ENCODE data around the gene SH3GL2. TPM values are rescaled to one million over a fixed set of nuclear protein-coding genes. Genes with fewer than 3 reads are reported as not detected.

SH3GL2 gene
- total and polyA plus RNA-seq, 9 donors = 0.07 to 0.28 (median 0.10) TPM

- Histone ChIP-seq H3K9me3 (replicated peaks; ENCODE audit: control insufficient read depth, low read depth, low read length) (no peaks in the 10 kb centered on the region), H3K4me3 (ENCODE audit: low read length) (no peak overlapping the region), H3K27ac (ENCODE audit: low read length) (no peak overlapping the region), H3K36me3 (ENCODE audit: control insufficient read depth, insufficient read depth, low read length) (no peaks in the 10 kb centered on the region), H3K27me3 (ENCODE audit: control insufficient read depth, insufficient read depth, low read length) (no peaks in the 10 kb centered on the region), H3K4me1 (ENCODE audit: control insufficient read depth, insufficient read depth, low read length) (no peaks in the 10 kb centered on the region)
- 83% methylated on average over 1 of the region's 6 CpGs for WGBS (ENCODE audit: insufficient coverage)
- DNase-seq = no peak
Observed at GRCh38 chr9:17625644-17626388, 47.0 kb downstream of the SH3GL2 start.

GRCh38 chr9:17627641-17628040 is 48.8 kb downstream of the SH3GL2 start:
- H3K9me3 ChIP-seq (replicated peaks; ENCODE audit: control insufficient read depth, low read depth, low read length) = no peaks in the 10 kb centered on the region
- H3K4me3 ChIP-seq (ENCODE audit: low read length) = no peak overlapping the region
- H3K27ac ChIP-seq (ENCODE audit: low read length) = no peak overlapping the region
- H3K36me3 ChIP-seq (ENCODE audit: control insufficient read depth, insufficient read depth, low read length) = no peaks in the 10 kb centered on the region
- no peak for DNase-seq
- H3K27me3 ChIP-seq (ENCODE audit: control insufficient read depth, insufficient read depth, low read length) = no peaks in the 10 kb centered on the region
- no peaks in the 10 kb centered on the region for H3K4me1 ChIP-seq (ENCODE audit: control insufficient read depth, insufficient read depth, low read length)
- no CpG with 5 or more reads among the region's 3 CpGs for WGBS (ENCODE audit: insufficient coverage)

- no peaks in the 10 kb centered on the region for H3K9me3 ChIP-seq (replicated peaks; ENCODE audit: control insufficient read depth, low read depth, low read length)
- no CpG with 5 or more reads among the region's 2 CpGs for WGBS (ENCODE audit: insufficient coverage)
- no peaks in the 10 kb centered on the region for H3K36me3 ChIP-seq (ENCODE audit: control insufficient read depth, insufficient read depth, low read length)
- no peak overlapping the region for H3K4me3 ChIP-seq (ENCODE audit: low read length)
- no peak overlapping the region for H3K27ac ChIP-seq (ENCODE audit: low read length)
- no peaks in the 10 kb centered on the region for H3K4me1 ChIP-seq (ENCODE audit: control insufficient read depth, insufficient read depth, low read length)
- no peak for DNase-seq
- H3K27me3 ChIP-seq (ENCODE audit: control insufficient read depth, insufficient read depth, low read length) = no peaks in the 10 kb centered on the region
Observed at GRCh38 chr9:17628624-17629023, 49.8 kb downstream of the SH3GL2 start.

- H3K4me1 ChIP-seq (ENCODE audit: control insufficient read depth, insufficient read depth, low read length) = no peaks in the 10 kb centered on the region
- H3K4me3 ChIP-seq (ENCODE audit: low read length) = no peak overlapping the region
- H3K9me3 ChIP-seq (replicated peaks; ENCODE audit: control insufficient read depth, low read depth, low read length) = no peaks in the 10 kb centered on the region
- no peak for DNase-seq
- H3K27me3 ChIP-seq (ENCODE audit: control insufficient read depth, insufficient read depth, low read length) = no peaks in the 10 kb centered on the region
- H3K36me3 ChIP-seq (ENCODE audit: control insufficient read depth, insufficient read depth, low read length) = no peaks in the 10 kb centered on the region
- H3K27ac ChIP-seq (ENCODE audit: low read length) = no peak overlapping the region
- WGBS (ENCODE audit: insufficient coverage) = 91% methylated on average over 1 of the region's 2 CpGs
Observed at GRCh38 chr9:17630531-17630949, 51.7 kb downstream of the SH3GL2 start.

- Histone ChIP-seq H3K27ac (ENCODE audit: low read length) (no peak overlapping the region), H3K4me3 (ENCODE audit: low read length) (no peak overlapping the region), H3K9me3 (replicated peaks; ENCODE audit: control insufficient read depth, low read depth, low read length) (no peaks in the 10 kb centered on the region), H3K4me1 (ENCODE audit: control insufficient read depth, insufficient read depth, low read length) (no peaks in the 10 kb centered on the region), H3K36me3 (ENCODE audit: control insufficient read depth, insufficient read depth, low read length) (no peaks in the 10 kb centered on the region), H3K27me3 (ENCODE audit: control insufficient read depth, insufficient read depth, low read length) (no peaks in the 10 kb centered on the region)
- DNase-seq = no peak
Observed at GRCh38 chr9:17631396-17631795, 52.5 kb downstream of the SH3GL2 start.

GRCh38 chr9:17632994-17633393 is 54.1 kb downstream of the SH3GL2 start:
- H3K4me3 ChIP-seq (ENCODE audit: low read length) = no peak overlapping the region
- 67% methylated on average over 1 of the region's 2 CpGs for WGBS (ENCODE audit: insufficient coverage)
- DNase-seq = no peak
- no peak overlapping the region for H3K27ac ChIP-seq (ENCODE audit: low read length)
- no peaks in the 10 kb centered on the region for H3K27me3 ChIP-seq (ENCODE audit: control insufficient read depth, insufficient read depth, low read length)
- no peaks in the 10 kb centered on the region for H3K4me1 ChIP-seq (ENCODE audit: control insufficient read depth, insufficient read depth, low read length)
- H3K9me3 ChIP-seq (replicated peaks; ENCODE audit: control insufficient read depth, low read depth, low read length) = no peaks in the 10 kb centered on the region
- no peaks in the 10 kb centered on the region for H3K36me3 ChIP-seq (ENCODE audit: control insufficient read depth, insufficient read depth, low read length)

GRCh38 chr9:17635115-17635890 is 56.4 kb downstream of the SH3GL2 start:
- Histone ChIP-seq H3K9me3 (replicated peaks; ENCODE audit: control insufficient read depth, low read depth, low read length) (no peaks in the 10 kb centered on the region), H3K27ac (ENCODE audit: low read length) (no peak overlapping the region), H3K4me3 (ENCODE audit: low read length) (no peak overlapping the region), H3K4me1 (ENCODE audit: control insufficient read depth, insufficient read depth, low read length) (no peaks in the 10 kb centered on the region), H3K36me3 (ENCODE audit: control insufficient read depth, insufficient read depth, low read length) (no peaks in the 10 kb centered on the region), H3K27me3 (ENCODE audit: control insufficient read depth, insufficient read depth, low read length) (no peaks in the 10 kb centered on the region)
- 80% methylated on average over 2 of the region's 2 CpGs for WGBS (ENCODE audit: insufficient coverage)
- no peak for DNase-seq

DNA sequence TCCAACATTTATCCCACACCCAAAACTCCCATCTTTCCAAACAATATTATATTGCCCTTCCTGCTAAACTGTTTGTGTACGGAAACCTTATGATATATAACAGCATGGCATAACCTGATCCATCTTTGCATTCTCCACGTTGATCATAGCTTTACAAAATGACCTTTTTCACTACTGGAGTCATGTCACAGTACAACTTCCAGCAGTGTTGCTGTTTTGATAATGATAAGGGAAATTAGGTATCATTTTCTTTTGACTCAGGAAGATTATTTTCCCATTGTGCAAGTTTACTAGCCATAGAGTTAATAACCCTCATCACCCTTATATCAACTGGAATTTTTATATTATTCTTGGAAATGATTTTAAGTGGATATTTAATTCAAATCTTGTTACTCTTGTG is 57.5 kb downstream of the SH3GL2 start:
- H3K4me3 ChIP-seq (ENCODE audit: low read length) = no peak overlapping the region
- H3K27me3 ChIP-seq (ENCODE audit: control insufficient read depth, insufficient read depth, low read length) = no peaks in the 10 kb centered on the region
- H3K27ac ChIP-seq (ENCODE audit: low read length) = no peak overlapping the region
- no peaks in the 10 kb centered on the region for H3K4me1 ChIP-seq (ENCODE audit: control insufficient read depth, insufficient read depth, low read length)
- no CpG with 5 or more reads among the region's 2 CpGs for WGBS (ENCODE audit: insufficient coverage)
- no peaks in the 10 kb centered on the region for H3K36me3 ChIP-seq (ENCODE audit: control insufficient read depth, insufficient read depth, low read length)
- DNase-seq = no peak
- H3K9me3 ChIP-seq (replicated peaks; ENCODE audit: control insufficient read depth, low read depth, low read length) = no peaks in the 10 kb centered on the region

DNA sequence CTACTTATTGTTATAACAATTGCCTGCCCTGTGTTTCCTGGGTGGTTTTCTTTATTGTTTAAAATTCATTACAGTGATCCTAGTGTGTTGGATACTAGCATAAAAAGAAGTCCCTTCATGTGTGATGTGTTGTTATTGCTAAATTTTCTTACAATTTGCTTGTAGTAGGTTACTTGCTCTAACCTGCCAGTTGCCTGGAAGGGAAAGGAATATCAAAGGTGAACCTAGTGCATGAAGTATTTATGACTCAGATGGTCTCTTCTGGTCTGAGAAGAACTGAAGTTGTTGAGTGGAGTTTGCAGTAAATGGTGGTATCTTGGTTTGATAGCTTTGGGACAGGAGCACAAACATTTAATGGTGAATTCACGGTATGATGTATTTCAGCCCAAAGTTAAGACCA is 58.0 kb downstream of the SH3GL2 start:
- Histone ChIP-seq H3K36me3 (ENCODE audit: control insufficient read depth, insufficient read depth, low read length) (no peaks in the 10 kb centered on the region), H3K4me3 (ENCODE audit: low read length) (no peak overlapping the region), H3K4me1 (ENCODE audit: control insufficient read depth, insufficient read depth, low read length) (no peaks in the 10 kb centered on the region), H3K9me3 (replicated peaks; ENCODE audit: control insufficient read depth, low read depth, low read length) (no peaks in the 10 kb centered on the region), H3K27me3 (ENCODE audit: control insufficient read depth, insufficient read depth, low read length) (no peaks in the 10 kb centered on the region), H3K27ac (ENCODE audit: low read length) (no peak overlapping the region)
- no peak for DNase-seq
- WGBS (ENCODE audit: insufficient coverage) = no CpG with 5 or more reads among the region's 1 CpG

- Histone ChIP-seq H3K4me3 (ENCODE audit: low read length) (no peak overlapping the region), H3K9me3 (replicated peaks; ENCODE audit: control insufficient read depth, low read depth, low read length) (no peaks in the 10 kb centered on the region), H3K36me3 (ENCODE audit: control insufficient read depth, insufficient read depth, low read length) (no peaks in the 10 kb centered on the region), H3K27me3 (ENCODE audit: control insufficient read depth, insufficient read depth, low read length) (no peaks in the 10 kb centered on the region), H3K4me1 (ENCODE audit: control insufficient read depth, insufficient read depth, low read length) (no peaks in the 10 kb centered on the region), H3K27ac (ENCODE audit: low read length) (no peak overlapping the region)
- WGBS (ENCODE audit: insufficient coverage) = no CpG with 5 or more reads among the region's 3 CpGs
- no peak for DNase-seq
Observed at GRCh38 chr9:17637229-17637628, 58.4 kb downstream of the SH3GL2 start.
